Esophagus (tissue), 2 donors: Measurements from ENCODE around the gene PAPLN. TPM values are rescaled to one million over a fixed set of nuclear protein-coding genes. Genes with fewer than 3 reads are reported as not detected.

ENCODE experiments used
- polyA plus RNA-seq, 2 donors: library from polyadenylated mRNA; stranded (reverse); fragments of 200-250 nt; gene quantifications; one replicate each; pipeline ENCODE4 v1.2.3, GENCODE V29; 2013
- donor health status: healthy with polysubstance abuse.
- donor health status: Bipolar disorder and iron deficiency.

PAPLN gene
- polyA plus RNA-seq, 2 donors, result 3.9 to 7.5 TPM

Other genes with a start within 250 kb of the PAPLN start
- 1 to 10 TPM; 8.2 to 9.5 TPM for gene ZFYVE1, start 210.4 kb upstream of the PAPLN start, polyA plus RNA-seq
- gene RBM25, start 179.0 kb upstream of the PAPLN start, polyA plus RNA-seq, result 10 to 100 TPM; 23.3 to 38.5 TPM
- gene PSEN1, start 101.0 kb upstream of the PAPLN start, polyA plus RNA-seq, result 10 to 100 TPM; 21.1 to 23.3 TPM
- gene NUMB, start 221.0 kb downstream of the PAPLN start, polyA plus RNA-seq, result 10 to 100 TPM; 26.9 to 34.8 TPM